ENCODE measurements around the gene ZSCAN26.

The ZSCAN26 gene

DNA sequence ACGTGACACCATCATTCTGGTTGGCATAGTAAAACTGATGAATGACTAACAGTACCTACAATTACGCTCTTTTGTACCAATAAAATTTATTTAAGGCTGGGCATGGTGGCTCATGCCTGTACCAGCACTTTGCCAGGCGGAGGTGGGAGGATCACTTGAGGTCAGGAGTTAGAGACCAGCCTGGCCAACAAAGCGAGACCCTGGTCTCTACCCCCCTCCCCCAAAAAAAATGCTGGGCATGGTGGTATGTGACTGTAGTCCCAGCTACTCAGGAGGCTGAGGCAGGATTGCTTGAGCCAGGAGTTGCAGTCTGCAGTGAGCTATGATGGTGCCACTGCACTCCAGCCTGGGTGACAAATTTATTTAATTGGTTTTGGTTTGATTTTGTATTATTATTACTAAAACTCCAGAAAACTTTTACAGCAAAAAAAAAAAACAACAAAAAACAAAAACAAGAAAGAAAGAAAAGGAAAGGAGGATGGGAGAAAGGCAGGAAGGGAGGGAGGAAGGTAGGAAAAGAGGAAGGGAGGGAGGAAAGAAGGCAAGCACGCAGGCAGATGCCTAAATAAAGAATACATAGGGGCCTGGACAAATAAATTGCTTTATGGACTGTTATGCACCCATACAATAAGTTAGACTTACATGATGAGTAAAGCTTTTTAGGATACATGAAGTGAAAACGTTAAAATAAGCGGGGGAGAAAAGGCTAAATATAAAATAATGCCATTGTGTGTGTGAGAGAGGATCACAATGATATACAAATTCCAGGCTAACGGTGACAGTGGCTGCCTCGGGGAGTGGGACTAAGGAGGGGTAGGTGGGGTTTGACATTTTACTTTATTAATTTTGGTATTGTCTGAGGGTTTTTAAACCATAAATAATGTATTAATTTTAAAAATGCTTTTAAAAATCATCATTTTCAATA, 42.5 kb upstream of the ZSCAN26 start:
- TF ChIP-seq, protein P1, sequence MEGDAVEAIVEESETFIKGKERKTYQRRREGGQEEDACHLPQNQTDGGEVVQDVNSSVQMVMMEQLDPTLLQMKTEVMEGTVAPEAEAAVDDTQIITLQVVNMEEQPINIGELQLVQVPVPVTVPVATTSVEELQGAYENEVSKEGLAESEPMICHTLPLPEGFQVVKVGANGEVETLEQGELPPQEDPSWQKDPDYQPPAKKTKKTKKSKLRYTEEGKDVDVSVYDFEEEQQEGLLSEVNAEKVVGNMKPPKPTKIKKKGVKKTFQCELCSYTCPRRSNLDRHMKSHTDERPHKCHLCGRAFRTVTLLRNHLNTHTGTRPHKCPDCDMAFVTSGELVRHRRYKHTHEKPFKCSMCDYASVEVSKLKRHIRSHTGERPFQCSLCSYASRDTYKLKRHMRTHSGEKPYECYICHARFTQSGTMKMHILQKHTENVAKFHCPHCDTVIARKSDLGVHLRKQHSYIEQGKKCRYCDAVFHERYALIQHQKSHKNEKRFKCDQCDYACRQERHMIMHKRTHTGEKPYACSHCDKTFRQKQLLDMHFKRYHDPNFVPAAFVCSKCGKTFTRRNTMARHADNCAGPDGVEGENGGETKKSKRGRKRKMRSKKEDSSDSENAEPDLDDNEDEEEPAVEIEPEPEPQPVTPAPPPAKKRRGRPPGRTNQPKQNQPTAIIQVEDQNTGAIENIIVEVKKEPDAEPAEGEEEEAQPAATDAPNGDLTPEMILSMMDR (IDR thresholded peaks at IDR 0.05): no peak
- intact Hi-C loops (cut with DNase I; ENCODE audit: low total_unique reads): loop anchor here (10.0 kb wide), 2 partner anchors 100 to 130 kb away; partner anchors contain the start of gene ZSCAN16
- H3K36me3 ChIP-seq: peaks cover 20 to 25% (median 21%) of the 10 kb centered on the region in 3 donors

DNA sequence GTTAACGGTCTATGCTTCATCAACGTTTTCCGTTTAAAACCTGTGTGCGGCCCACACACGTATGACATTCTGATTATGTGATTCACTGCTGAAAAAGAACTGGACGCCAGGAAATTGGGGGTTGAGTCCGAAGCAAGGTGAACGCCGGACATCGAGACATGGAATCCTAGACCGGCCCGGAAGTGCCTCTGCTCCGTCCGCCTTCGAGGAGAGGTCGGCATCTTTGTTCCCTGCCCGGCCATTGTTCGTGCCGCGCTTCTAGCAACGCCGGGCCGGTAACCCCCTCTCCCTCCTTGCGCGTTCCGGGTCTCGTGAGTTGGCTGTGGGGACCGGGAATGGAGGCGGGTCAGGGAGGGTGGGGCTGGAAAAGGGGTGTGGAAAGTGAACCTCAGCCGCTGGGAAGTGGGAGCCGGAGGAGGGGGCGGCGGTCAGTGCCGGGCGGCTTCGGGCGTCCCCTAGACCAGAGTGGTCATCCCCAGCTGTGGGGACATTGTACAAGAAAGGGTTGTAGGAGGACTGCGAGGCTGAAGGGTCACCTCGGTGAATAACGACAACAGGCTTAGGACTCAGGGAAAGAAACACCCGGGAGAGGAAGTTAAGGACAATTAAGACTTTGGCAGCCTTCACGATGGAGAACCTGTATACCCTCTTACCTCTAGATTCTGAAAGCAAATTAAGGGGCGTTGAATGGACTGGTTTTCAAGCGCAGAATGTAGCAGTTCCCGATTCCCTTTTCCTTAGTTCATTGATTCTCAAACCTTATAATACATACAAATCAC, 41.7 kb upstream of the ZSCAN26 start, which contains the start of gene ZSCAN9:
Gene ZSCAN9, plus strand, starts transcription at position 220 of the 779 bp plus-strand sequence. CDS start 1,810 bp downstream, outside the sequence.
- Histone ChIP-seq H3K4me3 (peak within 1 kb of the TSS; percentile 69 to 72), H3K36me3 (peaks cover 28 to 34% (median 29%) of the 10 kb centered on the region in 3 donors), H3K27me3 (peaks cover 0 to 3% of the 10 kb centered on the region in 2 donors), H3K27ac (peak within 1 kb of the TSS; percentile 78 to 80), H3K9me3 (no peaks in the 10 kb centered on the region), H3K4me1 (peaks cover 0 to 11% (median 7%) of the 10 kb centered on the region in 4 donors)
- TF ChIP-seq, protein P1 (IDR thresholded peaks at IDR 0.05): no peak
- intact Hi-C loops (cut with DNase I; ENCODE audit: low total_unique reads): loop anchor here (10.0 kb wide), 2 partner anchors 100 to 130 kb away; partner anchors contain the start of gene ZSCAN16
- DNase-seq: peak; percentile 88 to 92

More for the DNA sequence above, 42.5 kb upstream of the ZSCAN26 start:
- Histone ChIP-seq H3K9me3 (no peaks in the 10 kb centered on the region), H3K4me3 (peak overlapping the region; percentile 69 to 72), H3K27ac (peak overlapping the region; percentile 78 to 80), H3K27me3 (peaks cover 0 to 3% of the 10 kb centered on the region in 2 donors), H3K4me1 (peaks cover 0 to 12% (median 7%) of the 10 kb centered on the region in 4 donors)
- DNase-seq: no peak

DNA sequence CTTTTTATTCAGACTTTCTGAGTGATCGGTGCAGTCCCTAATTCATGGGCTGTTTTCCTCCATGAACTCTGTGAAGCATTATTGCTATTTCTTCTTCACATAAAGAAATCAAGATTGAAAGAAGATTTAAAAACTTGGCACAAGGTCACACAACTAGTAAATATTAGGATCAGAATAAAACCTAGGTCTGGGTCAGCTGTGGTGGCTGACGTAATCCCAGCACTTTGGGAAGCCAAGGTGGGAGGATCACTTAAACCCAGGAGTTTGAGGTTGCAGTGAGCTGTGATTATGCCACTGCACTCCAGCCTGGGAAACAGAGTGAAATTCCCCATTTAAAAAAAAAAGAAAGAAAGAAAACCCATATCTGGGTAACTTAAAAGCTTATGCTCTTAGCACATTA, 40.5 kb upstream of the ZSCAN26 start:
- TF ChIP-seq, protein P1 (IDR thresholded peaks at IDR 0.05): no peak
- Histone ChIP-seq H3K4me1 (peaks cover 0 to 11% (median 7%) of the 10 kb centered on the region in 4 donors), H3K27me3 (peaks cover 0 to 3% of the 10 kb centered on the region in 2 donors), H3K9me3 (no peaks in the 10 kb centered on the region), H3K27ac (no peak overlapping the region), H3K4me3 (no peak overlapping the region), H3K36me3 (peaks cover 38 to 46% (median 40%) of the 10 kb centered on the region in 3 donors)
- intact Hi-C loops (cut with DNase I; ENCODE audit: low total_unique reads): loop anchor here (10.0 kb wide), 2 partner anchors 102 to 128 kb away; partner anchors contain the start of gene ZSCAN16
- no peak for DNase-seq

DNA sequence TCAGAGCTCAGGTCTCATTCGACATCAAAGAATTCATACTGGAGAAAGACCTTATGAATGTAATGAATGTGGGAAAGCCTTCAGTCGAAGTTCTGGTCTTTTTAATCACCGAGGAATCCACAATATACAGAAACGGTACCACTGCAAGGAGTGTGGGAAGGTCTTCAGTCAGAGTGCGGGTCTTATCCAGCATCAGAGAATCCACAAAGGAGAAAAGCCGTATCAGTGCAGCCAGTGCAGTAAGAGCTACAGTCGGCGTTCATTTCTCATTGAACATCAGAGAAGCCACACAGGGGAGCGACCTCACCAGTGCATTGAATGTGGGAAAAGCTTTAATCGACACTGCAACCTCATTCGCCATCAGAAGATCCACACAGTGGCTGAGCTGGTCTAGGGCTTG, 34.2 kb upstream of the ZSCAN26 start:
- Histone ChIP-seq H3K4me3 (no peak overlapping the region), H3K36me3 (peaks cover 52 to 67% (median 52%) of the 10 kb centered on the region in 3 donors), H3K4me1 (no peaks in the 10 kb centered on the region), H3K27ac (no peak overlapping the region), H3K27me3 (no peaks in the 10 kb centered on the region), H3K9me3 (no peaks in the 10 kb centered on the region)
- TF ChIP-seq, protein P1 (IDR thresholded peaks at IDR 0.05): no peak
- DNase-seq: no peak
- intact Hi-C loops (cut with DNase I; ENCODE audit: low total_unique reads): no loop called here

DNA sequence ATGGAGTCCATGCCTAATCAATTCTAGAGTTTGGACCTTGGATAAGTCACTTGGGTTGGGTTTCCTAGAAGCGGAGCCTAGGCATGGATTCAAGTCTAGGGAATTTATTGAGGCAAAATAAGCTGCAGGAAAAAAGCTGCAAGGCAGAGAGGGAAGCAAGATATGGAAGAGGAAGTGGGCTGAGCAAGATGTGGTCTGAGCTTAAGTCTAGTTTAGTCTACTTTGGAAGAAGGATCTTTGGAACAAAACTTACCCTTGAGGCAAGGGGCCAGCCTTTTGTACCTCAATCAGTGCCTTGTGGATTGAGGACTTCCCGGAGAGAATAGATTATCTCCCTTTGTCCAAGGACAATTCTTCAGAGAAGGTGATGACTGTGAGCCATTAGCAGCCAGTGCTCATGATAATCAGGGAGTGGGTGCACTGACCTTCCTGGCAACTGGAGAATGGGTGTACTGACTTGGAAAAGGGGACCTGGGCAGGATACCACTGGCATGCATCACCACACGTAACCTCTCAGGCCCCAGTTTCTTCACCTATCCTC, 31.0 kb upstream of the ZSCAN26 start:
- Histone ChIP-seq H3K9me3 (no peaks in the 10 kb centered on the region), H3K27ac (no peak overlapping the region), H3K36me3 (peaks cover 20 to 35% (median 28%) of the 10 kb centered on the region in 3 donors), H3K4me1 (no peaks in the 10 kb centered on the region), H3K27me3 (no peaks in the 10 kb centered on the region), H3K4me3 (no peak overlapping the region)
- DNase-seq: no peak
- TF ChIP-seq, protein P1 (IDR thresholded peaks at IDR 0.05): no peak
- intact Hi-C loops (cut with DNase I; ENCODE audit: low total_unique reads): no loop called here
